Iris pigment epithelial cell (primary cell): ENCODE results near the gene FGGY.

Source experiments
- DNase-seq: peaks from one replicate; pipeline ENCODE4 v3.0.0-alpha.2; 2011; ENCODE audit warnings: low read depth

The FGGY gene

GRCh38 chr1:59678493-59679228 lies 381.8 kb downstream of the FGGY start:
- peak; percentile 99 for DNase-seq

- DNase-seq, result no peak
Observed at GRCh38 chr1:59680044-59680443, 383.1 kb downstream of the FGGY start.

DNA sequence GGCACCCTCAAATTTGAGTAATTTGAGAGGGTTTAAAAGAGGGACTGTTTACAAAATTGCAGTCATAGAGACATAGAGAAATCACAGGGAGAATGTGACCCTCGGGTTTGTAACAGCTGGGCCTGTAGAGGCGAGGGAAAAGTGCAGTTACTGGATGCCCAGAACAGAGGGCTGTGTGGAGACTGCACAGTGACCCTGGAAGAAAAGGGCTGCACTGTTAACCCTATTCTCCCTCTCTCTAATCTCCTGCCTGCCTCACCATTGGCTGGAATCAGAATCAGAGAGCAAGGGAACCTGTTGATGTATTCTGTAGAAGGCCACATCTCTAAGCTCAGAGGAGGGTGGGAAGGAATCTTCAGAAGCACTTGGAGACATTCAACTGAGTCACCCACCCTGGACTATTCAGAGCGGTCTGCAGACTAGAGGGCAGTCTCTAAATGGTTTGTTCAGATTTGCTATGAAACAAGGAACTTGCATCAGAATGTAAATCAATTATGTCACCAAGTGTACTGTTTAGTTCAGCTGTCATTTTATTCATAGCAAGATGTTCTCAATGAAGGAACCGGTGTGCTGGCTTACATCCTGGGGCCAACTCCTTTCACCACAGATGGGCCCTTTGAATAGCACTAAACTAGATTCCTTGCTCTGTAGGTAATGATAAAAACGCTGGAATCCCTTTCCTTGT lies 385.6 kb downstream of the FGGY start:
- peak; percentile 81 for DNase-seq

GRCh38 chr1:59683197-59683596 lies 386.3 kb downstream of the FGGY start:
- no peak for DNase-seq

DNA sequence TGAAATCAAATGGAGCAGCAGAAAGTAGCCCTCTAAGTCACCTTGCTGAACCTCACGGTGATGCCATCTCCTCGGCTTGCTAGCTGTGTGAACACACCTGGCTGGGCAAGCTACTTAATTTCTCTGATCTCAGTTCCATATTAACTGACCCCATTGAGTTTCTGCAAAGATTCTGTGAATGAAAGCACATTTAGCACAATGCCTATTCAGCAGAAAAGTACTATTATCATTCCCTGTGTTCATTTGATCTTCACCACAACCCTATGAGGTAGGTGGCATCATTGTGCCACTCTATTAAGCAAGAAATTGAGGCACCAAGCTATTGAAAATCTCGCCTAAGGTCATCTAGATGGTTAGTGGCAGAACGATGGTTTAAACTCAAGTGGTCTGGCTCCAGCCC lies 387.8 kb downstream of the FGGY start:
- no peak for DNase-seq

GRCh38 chr1:59685101-59685500 lies 388.2 kb downstream of the FGGY start:
- no peak for DNase-seq

GRCh38 chr1:59685666-59686065 lies 388.8 kb downstream of the FGGY start:
- DNase-seq, result no peak

GRCh38 chr1:59686170-59686569 lies 389.3 kb downstream of the FGGY start:
- DNase-seq, result no peak

DNA sequence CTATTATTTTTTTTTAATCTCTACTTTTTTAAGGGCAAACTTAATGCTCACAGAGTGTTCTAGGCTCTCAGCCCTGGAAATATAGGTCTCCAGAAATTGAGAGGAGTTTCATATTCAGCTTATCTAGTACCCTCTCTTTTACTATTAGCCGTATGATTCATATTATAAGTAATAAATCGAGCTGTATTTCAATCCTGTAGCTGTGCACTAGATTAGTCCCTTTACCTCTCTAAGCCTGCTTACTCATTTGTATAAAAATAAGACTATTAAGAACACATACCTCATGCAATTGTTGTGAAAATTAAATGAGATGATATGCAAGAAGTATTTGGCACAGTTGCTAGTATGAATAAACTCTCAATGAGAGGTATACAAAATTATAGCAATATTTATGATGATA lies 389.7 kb downstream of the FGGY start:
- no peak for DNase-seq

DNA sequence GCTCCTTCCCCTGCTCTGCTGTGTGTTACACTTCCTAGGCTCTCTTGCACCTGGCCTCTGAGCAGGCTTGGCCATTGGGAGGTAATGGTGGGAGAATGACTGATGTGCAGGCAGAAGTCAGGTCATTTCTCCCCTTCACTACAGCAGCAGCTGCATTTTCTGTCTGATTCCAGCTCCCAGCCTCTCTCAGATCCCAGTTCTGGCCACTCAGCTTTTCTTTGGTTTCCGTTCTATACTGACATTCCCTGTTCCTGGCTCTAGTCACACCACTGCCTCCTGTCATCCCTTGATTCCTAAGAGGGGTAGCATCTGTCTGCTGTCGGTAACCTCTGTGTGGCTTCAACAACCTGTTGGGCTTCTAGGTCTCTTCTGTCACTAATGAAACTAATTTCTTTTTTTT lies 390.2 kb downstream of the FGGY start:
- no peak for DNase-seq

GRCh38 chr1:59688976-59689375 lies 392.1 kb downstream of the FGGY start:
- no peak for DNase-seq

GRCh38 chr1:59689730-59690129 lies 392.8 kb downstream of the FGGY start:
- no peak for DNase-seq

- no peak for DNase-seq
Observed at GRCh38 chr1:59690171-59690930, 393.5 kb downstream of the FGGY start.

- DNase-seq, result no peak
Observed at GRCh38 chr1:59691261-59691660, 394.4 kb downstream of the FGGY start.

- peak; percentile 92 for DNase-seq
Observed at GRCh38 chr1:59692591-59692990, 395.7 kb downstream of the FGGY start.

- DNase-seq, result no peak
Observed at GRCh38 chr1:59693406-59693805, 396.5 kb downstream of the FGGY start.

DNA sequence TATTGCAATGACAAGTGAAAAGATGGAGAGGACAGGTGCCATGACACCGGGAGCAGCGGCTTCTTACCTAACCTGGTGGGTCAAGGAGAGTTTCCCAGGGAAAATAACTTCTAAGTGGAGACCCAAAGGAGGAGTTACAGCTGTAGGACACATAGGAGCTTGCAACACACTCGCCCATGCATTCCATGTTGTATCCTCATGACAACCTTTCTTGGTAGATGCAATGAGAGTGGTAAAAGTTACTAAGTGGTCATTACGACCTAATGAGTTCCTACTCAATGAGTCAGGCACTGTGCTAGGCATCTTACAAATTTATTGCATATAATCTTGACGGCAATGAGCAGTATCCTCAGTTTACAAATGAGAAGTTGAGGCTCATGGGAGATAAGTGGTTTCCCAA lies 398.4 kb downstream of the FGGY start:
- no peak for DNase-seq

DNA sequence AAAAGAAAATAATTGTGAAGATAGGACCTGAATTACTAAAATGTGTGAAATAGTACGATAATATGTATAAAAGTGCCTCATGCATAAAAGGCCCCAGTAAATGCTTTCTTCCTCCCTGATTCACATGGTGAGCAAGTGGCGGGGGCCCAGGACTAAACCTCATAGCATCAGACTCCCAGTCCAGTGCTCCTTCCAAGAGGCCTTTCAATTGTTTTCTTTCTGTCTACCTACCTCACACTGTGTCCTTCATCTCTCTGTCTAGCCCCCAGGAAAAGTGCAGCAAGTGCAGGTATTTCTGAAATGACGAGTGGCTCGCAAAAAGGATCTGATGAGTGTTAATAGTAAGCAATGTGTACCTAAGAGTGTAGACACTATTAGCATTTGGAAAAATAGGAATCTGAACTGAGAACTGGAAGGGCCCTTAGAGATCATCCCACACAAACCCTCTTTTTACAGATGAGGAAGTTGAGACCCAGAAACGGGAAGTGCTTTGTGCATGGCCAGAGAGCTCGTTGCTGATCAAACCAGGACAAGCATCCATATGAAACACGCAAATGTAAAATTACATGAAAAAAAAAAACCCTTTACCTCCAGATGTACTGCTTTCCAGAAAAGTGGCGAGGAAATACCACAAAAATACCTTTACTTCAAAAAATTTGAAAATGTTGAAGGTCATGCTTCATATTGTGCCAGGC lies 399.7 kb downstream of the FGGY start:
- no peak for DNase-seq

- peak; percentile 58 for DNase-seq
Observed at GRCh38 chr1:59697150-59697800, 400.4 kb downstream of the FGGY start.

DNA sequence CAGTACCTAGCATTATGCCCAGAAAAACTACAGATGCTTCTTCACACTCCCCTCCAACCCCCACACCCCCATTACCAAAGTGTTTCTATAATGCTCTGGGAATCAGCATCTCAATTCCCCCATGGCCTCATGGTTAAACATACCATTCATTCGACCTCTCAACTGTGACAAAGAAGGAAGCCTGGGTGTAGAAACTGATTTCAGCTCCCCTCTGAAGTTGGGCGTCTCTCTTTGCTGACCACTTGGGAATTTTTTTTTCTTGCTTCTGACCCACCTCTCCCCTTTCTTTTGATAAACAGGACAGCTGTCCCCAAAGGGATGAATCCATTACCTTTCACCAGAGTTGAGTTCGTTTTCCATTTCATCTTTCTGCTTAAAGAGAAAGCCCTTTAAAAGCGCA lies 401.5 kb downstream of the FGGY start:
- DNase-seq, result no peak

DNA sequence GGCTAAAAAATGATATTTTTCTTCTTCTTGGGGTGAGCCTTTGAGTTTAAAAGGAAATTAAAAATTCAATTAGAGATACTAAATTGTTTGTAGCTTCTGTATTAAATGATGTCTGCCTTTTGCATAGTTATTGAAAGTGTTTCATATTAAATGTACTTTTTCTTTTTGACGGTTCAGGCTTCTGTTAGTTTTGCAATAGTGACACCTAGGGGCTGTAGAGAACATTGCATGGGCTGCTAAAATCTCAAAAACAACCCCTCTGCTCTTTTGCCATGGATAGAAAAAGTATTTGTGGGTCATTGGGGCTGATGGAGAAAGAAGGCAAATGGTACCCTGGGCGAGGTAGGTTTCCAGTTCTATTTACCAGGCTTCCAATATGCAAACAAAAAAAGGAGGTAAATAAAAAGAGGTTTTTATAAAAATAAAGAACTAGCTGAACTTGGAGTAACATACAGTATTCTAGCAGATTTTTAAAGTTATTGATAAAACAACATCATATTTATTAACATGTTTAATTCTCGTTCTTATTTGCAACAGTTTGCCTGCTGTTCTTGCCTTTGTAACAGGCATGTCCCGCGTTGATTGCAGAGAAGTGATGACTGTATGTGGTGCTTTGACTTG lies 402.4 kb downstream of the FGGY start:
- peak; percentile 43 for DNase-seq
